Stimulated activated CD8-positive, alpha-beta memory T cell treated with anti-CD3 and anti-CD28 coated beads, Interleukin-7, amount 100 ng/mL, for 1 hour (primary cell): Measurements from ENCODE around the gene TADA1.
"Not testable (repeated sequence)": the region's sequence is repeated elsewhere in the genome, so short reads cannot be mapped to it uniquely, and the experiment has no call there.

Experiments
- DNase-seq, 2 donors: peaks; one replicate each; pipeline ENCODE4 v3.0.0-alpha.2; 2020; ENCODE audit warnings: low read depth in 2 of 2

The TADA1 gene

DNA sequence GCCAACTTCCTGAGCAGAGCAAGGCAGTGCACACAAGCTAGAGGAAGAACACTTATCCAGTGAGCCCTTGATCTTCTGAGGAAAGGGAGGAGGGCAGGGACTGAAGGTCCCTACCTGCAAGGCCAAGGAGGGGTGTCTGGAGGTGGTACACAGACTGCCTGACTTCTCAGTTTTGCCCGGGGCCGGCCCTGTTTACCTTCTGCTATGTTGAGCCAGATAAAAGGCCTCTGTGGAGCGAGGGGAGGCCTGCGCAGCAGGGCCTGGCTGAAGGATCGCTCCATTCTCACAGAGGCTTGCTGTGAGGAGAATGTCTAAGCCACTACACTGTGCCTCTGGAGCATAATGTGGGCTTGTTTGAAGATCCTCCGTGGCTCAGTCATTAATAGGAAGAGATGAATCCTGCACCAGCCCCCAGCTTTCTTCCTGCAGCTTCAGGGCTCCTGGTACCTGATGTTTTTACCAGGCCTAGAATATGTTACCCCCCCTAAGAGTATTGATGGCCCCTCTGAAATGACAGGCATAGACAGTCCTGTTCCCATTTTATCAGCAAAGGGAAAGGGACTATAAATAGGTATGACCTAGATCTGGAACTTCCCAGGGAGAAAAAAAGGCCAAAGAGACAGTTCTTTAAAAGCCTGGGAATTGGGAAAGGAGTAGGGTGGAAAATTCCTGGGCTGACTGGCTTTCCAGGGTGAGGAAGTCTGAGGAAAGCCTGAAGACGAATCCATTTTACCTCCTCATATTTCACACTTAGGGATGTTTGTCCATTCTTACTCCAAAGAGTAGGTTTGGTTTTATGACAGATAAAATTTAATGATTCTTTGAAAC lies 32.1 kb downstream of the TADA1 start:
- DNase-seq, result no peak

DNA sequence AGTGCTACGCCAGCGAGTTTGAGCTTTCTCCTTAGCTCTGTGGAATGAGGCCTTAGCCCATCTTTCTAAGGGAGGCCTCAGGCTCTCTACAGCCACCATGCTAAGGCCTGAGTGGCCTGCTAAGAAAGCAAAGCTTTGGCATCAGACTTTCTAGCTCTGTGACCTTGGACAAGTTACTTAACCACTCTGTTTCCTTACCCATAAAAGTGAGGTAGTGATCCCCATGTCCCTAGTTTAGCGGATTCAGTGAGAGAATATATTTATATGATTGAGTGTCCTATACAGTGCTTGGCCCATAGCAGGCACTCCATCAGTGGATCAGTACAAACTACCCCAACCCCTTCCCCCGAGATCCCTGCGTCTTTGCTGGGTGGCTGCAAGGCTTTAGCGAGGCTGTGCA lies 32.7 kb downstream of the TADA1 start:
- DNase-seq, result no peak

DNA sequence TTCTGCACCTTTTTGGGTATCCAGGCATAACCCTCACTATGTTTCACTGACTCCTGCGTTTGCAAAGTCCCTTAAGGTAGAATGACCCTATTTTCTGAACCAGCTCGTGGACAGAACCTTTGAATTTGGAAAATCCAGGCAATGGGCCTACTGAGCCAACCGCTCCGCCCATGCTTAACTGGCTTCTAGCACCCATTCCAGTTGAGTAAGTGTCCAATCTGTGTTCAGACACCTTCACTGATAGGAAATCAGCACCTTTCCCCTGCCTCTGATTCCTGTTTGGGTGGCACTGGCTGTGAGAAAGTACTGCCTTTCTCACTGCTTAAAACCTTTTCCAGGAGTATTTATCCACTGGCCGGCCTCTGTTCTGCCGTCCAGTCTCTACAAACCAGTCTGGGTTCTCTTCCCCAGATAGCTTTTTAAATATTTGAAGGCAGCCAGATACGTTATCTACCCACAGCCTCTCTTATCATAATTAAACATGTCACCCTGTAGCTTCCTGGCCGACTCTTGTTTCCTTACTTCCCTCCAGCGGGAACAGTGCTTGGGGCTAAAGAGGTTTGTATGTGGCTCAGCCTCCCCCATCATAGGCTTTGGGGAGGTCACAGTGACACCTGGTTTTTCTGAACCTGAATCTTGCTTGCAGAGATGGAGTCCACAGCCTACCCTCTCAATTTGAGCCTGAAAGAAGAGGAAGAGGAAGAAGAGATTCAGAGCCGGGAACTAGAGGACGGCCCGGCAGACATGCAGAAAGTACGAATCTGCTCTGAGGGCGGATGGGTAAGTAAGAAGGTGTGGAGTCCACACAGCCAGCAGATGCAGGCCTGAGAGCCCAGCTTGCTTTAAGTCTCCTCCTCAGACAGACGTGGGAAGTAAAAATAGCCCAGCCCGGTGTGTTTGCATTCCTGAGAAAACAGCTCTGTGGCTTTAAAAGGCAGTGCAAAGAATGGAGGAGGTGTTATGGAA lies 35.5 kb downstream of the TADA1 start:
- DNase-seq, result no peak

DNA sequence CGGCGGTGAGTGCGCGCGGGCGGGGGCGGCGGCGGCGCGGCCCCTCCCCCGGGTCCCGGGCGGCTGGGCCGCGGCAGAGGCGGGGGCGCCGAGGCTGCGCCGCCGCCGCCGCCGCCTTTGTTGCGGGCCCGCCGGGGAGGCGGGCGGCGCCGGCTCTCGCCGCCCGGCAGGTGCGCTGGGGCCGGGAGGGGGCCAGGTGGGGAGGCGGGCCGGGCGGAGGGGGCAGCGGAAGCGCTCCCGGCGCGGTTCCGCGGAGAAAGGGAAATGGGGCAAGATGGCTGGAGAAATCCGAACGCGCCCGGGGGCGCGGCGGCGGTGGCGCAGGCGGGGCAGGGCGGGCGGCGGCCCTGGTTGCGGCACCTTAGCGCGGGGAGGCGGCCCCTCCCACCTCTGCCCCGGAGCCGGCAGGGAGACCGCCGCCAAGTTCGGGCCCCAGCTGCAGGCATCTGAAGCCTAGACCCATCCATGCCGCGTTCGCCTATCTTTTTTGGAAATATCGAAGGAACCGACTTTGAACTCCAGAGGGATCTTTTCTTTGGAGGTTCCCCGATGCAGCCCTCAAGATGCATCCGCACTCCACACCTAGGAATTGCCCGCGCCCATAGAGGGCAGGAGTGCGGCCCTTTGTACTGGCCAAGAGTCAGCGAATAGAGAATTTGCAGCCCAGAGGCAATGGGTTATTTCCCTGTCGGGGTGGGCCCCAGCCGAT lies 36.3 kb downstream of the TADA1 start:
- peak; percentile 20 for DNase-seq

DNA sequence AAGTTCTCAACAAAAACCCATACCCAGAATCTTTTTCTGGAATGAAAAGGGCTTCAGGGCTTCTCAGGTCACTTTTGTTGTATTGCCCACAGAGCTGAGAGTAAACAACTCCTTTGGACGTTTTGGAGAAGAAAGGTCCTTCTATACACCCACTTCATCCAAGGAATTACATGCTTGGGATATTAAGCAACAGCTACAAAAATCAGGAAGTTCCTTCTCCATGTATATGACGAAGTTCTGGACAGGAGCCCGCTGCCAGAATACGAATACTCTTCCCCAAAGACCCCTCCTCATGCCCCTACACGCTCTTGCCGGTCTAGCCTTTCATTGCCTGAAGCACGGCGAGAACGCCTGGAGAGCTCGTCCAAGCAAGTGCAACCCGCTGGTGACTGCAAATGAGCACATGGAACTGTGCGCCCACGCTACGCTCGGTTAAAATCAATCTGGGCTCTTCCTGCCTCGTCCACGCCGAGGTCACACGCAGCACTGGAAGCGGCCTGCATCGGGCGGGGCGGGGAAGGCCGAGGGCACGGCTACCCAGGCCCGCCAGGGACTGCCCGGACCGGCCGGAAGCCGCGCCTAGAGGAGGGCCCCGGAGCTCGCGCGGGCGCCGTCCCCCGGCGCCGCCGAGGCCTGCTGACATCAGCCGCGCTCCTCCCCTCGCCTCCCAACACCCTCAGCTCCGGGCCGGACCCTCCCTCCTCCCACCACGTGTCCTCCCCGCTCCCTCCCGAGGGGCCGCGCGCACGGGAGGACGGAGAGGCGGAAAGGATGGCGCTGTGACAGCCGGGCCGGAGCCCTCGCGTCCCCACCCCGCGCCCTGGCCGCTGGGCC lies 37.1 kb downstream of the TADA1 start, which contains the start of gene POGK:
Gene POGK (plus strand): TSS at position 710 of the 834 bp plus-strand sequence. CDS start 1,482 bp downstream, outside the sequence.
- peak; percentile 53 to 55 for DNase-seq

DNA sequence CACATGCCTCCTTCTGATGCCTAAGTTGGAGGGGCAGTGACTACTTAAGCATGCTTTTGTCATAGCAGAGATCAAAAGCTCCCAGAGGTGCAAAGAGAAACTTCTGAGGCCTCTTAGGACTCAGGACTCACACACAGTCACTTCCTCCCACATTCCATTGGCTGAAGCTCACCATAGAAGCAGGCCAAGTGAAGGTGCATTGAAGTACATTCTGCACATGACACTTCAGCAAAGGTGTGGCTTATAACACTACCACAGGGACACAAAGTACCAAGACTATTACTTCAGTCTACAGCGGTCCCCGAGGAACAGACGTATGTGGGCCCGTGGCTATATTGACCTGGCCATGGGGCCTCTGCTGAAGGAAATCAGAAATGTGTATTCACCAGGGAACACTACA lies 39.3 kb downstream of the TADA1 start:
- DNase-seq, result no peak

DNA sequence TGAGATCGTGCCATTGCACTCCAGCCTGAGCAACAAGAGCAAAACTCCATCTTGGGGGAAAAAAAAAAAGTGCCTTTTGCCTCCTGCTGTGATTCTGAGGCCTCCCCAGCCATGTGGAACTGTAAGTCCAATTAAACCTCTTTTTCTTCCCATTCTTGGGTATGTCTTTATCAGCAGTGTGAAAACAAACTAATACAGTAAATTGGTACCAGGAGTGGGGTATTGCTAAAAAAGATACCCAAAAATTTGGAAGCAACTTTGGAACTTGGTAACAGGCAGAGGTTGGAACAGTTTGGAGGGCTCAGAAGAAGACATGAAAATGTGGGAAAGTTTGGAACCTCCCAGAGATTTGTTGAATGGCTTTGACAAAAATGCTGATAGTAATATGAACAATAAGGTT lies 46.3 kb downstream of the TADA1 start:
- DNase-seq, result not testable (repeated sequence)

DNA sequence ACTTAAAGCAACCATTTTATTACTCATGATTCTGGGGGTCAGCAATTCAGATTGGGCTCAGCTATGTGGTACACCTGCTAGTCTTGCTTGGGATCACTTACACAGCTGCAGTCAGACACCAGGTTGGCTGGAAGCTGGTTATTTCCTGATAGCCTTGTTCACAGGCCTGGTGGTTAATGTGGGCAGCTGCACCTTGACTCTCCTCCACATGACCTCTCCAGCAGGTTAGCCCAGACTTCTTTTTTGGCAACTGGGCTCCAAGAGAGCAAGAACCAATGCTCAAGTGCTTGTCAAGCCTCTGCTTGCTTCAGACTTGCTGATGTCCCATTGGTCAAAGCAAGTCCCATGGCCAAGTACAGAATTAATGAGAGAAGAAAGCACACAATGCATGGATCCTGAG lies 48.6 kb downstream of the TADA1 start:
- no peak for DNase-seq

DNA sequence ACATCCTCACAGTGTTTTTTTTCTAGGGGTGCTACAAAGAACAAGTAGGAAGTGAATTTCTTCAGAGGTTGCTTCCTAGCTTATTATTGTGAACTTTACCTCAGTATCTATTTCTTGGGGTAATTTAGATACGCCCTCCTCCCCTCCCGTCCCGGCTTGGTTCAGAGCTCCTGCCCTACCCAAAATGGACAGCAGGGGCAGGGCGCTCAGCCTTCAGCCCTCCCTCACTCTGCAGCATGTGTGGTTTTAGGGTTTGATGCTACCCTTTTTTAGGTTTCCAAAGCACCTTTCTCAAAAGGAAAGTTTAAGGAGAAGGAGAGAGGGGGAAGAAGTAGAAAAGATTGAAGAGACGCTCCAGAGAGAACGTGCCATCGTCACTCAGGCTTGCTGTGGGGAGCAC lies 53.7 kb downstream of the TADA1 start:
- DNase-seq, result no peak

DNA sequence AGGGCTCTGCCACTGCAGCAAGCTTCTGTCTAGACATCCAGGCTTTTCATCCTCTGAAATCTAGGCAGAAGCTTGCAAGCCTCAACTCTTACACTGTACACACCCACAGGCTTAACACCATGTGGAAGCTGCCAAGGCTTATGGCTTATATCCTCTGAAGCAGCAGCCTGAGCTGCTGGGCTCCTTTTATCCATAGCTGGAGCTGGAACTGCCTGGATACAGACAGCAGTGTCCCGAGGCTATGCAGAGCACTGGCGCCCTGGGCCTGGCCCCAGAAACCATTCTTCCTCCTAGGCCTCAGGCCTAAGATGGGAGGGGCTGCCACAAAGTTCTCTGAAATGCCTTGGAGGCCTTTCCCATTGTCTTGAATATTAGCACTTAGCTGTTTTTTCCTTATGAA lies 56.1 kb downstream of the TADA1 start:
- no peak for DNase-seq

DNA sequence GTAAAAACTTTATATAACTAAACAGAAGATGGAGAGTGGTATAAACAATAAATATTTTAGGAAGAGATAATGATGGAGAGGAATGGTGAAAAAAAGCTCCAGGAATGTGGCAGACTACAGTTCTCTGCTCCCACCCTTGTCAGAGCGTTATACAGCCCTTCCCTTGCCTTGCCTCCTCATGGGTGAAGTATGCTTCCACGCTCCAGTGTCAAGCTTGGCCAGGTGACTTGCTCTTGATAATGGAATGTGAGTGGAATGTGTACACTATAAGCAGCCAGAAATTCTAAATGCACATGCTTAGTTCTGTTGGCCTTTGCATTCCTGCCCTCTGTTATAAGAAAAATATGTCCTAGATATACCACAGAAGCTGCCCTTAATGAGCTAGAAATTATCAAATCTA lies 61.5 kb downstream of the TADA1 start:
- no peak for DNase-seq

DNA sequence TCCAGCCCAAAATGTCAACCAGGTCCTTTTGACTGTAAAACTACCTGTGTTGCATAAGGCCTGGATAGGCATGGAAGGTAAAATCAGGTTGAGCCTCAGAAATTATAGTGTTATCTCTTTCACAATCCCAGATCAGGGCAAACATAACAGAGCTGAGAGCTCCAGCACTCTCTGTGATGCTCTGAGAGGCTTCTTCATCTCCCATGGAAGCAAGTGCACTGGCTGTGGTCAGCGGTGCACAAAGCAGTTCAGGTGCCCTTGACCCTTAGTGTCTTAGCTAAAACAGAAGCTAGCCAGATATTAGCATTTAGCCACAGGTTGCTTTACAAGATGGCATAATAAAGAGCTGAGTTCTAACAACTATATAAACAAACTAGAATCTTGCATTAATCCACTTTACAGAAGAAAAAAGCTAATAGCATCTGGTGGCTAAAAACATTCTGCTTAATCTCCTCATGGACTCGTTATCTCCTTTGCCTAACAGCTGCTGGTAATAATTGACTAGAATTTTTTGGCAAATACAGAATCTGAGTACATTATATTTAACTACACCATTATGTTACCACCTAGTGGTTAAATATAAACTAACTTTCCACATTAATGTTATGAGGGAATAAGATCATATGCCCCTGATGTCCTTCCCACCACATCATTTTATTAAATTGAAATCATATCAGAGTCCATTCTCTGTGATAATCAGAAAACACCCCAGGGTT lies 62.4 kb downstream of the TADA1 start:
- DNase-seq, result no peak

DNA sequence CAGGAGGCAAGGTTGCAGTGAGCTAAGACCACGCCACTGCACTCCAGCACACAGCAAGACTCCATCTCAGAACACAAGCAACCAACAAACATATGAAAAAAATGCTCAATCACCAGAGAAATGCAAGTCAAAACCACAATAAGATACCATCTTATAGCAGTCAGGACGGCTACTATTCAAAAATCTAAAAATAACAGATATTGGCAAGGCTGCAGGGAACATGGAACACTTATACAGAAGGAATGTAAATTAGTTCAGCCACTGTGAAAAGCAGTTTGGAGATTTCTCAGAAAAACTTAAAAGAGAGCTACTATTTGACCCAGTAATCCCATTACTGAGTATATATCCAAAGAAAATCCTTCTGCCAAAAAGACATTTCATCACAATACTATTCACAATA lies 64.4 kb downstream of the TADA1 start:
- DNase-seq, result no peak

DNA sequence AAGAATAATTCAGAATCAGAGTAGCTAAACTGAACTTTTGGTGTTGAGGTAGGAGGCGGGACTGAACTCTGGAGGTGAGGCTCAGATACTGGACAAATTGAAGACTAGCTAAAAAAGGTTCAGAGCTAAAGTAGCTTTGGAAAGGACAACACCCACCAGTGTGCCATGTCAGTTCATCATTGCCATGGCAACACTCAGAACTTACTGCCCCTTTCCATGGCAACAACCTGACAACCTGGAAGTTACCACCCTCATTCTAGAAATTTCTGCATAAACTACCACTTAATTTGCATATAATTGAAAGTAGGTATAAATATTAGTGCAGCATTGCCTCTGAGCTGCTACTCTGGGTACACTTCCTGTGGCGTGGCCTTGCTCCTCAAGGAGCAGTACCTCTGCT lies 67.1 kb downstream of the TADA1 start:
- no peak for DNase-seq
